Measurements from ENCODE around the gene MDGA2.
"Not testable (repeated sequence)": the region's sequence is repeated elsewhere in the genome, so short reads cannot be mapped to it uniquely, and the experiment has no call there.

Gene MDGA2

GRCh38 chr14:47220096-47220495, 455.3 kb downstream of the MDGA2 start:
- no peak for DNase-seq

- no peak for DNase-seq
Measured at GRCh38 chr14:47211263-47211662, 464.1 kb downstream of the MDGA2 start.

GRCh38 chr14:47210099-47210498, 465.3 kb downstream of the MDGA2 start:
- no peak for DNase-seq

- DNase-seq = no peak
Measured at GRCh38 chr14:47208434-47208833, 467.0 kb downstream of the MDGA2 start.

- no peak for DNase-seq
Measured at GRCh38 chr14:47207617-47208016, 467.8 kb downstream of the MDGA2 start.

- DNase-seq = no peak
Measured at GRCh38 chr14:47200740-47201139, 474.7 kb downstream of the MDGA2 start.

- DNase-seq = no peak
Measured at GRCh38 chr14:47195582-47195981, 479.8 kb downstream of the MDGA2 start.

GRCh38 chr14:47194055-47194454, 481.4 kb downstream of the MDGA2 start:
- no peak for DNase-seq

GRCh38 chr14:47192203-47192602, 483.2 kb downstream of the MDGA2 start:
- DNase-seq = not testable (repeated sequence)

- no peak for DNase-seq
Measured at GRCh38 chr14:47191700-47192099, 483.7 kb downstream of the MDGA2 start.

GRCh38 chr14:47189911-47190484, 485.4 kb downstream of the MDGA2 start:
- no peak for DNase-seq

GRCh38 chr14:47186486-47186885, 488.9 kb downstream of the MDGA2 start:
- DNase-seq = no peak

GRCh38 chr14:47179906-47180305, 495.5 kb downstream of the MDGA2 start:
- DNase-seq = no peak

- not testable (repeated sequence) for DNase-seq
Measured at GRCh38 chr14:47171896-47172295, 503.5 kb downstream of the MDGA2 start.

- no peak for DNase-seq
Measured at GRCh38 chr14:47167402-47167801, 508.0 kb downstream of the MDGA2 start.

- no peak for DNase-seq
Measured at GRCh38 chr14:47155395-47155794, 520.0 kb downstream of the MDGA2 start.

- DNase-seq = no peak
Measured at GRCh38 chr14:47154276-47154797, 521.1 kb downstream of the MDGA2 start.

- DNase-seq = no peak
Measured at GRCh38 chr14:47153746-47154145, 521.7 kb downstream of the MDGA2 start.

- DNase-seq = no peak
Measured at GRCh38 chr14:47150267-47150666, 525.1 kb downstream of the MDGA2 start.

- no peak for DNase-seq
Measured at GRCh38 chr14:47149326-47149725, 526.1 kb downstream of the MDGA2 start.

GRCh38 chr14:47148686-47149085, 526.7 kb downstream of the MDGA2 start:
- no peak for DNase-seq

- DNase-seq = no peak
Measured at GRCh38 chr14:47120645-47121044, 554.8 kb downstream of the MDGA2 start.

- DNase-seq = no peak
Measured at GRCh38 chr14:47103771-47104170, 571.6 kb downstream of the MDGA2 start.

GRCh38 chr14:47102472-47102871, 572.9 kb downstream of the MDGA2 start:
- no peak for DNase-seq

GRCh38 chr14:47085678-47086077, 589.7 kb downstream of the MDGA2 start:
- no peak for DNase-seq
